ENCODE data around the gene LHX2. TPM values are rescaled to one million over a fixed set of nuclear protein-coding genes. Genes with fewer than 3 reads are reported as not detected.

The LHX2 gene
- total and polyA plus RNA-seq, 9 of the 15 experiments (the other 6 are each of a cell fraction or from before 2014, with no cell fraction given): 0.07 TPM; not detected in 8

DNA sequence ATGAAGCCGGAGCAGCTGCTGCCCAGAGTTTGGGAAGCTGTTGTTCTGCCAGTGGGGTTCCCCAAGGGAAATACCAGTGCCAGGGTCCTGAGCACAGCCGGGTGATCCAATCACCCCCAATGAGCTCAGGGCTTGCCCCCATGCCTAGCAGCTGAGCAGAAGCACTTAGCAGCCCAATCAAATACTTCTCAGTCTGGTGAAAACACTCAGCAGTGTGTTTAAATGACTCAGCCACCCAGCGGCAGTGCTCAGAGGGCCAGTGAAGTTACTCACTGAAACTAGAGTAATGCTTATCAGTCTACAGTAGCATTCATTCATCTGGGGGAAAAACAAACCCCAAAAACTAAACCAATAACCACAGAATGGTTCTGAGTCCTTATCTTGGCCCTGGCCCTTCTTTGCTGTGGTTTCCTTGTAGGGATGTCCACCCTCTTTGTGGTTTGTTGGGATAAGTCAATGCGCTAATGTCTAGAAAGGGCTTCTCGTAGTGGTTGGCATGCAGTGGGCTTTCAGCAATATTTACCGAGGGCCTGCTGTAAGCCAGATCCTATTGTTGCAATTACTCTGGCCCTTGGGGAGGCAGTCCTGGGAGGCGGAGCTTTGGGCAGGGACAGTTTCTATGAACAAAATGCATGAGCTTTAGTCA is 43.1 kb downstream of the LHX2 start (continued):
- TF ChIP-seq GATA2 (CRISPR knock-in tag; IDR thresholded peaks at IDR 0.05) (peak; percentile 68), GTF2F1 (IDR thresholded peaks at IDR 0.05; ENCODE audit: low read depth, low read length) (no peak), TAF9B (IDR thresholded peaks at IDR 0.05; ENCODE audit: partially characterized antibody) (no peak), MYBL2 (IDR thresholded peaks at IDR 0.05; ENCODE audit: low read depth) (no peak), MYBL2 (CRISPR knock-in tag; IDR thresholded peaks at IDR 0.05; ENCODE audit: borderline replicate concordance) (no peak), HNRNPH1 (optimal IDR thresholded peaks at IDR 0.05; ENCODE audit: low read depth, low read length) (no peak), L3MBTL2 (IDR thresholded peaks at IDR 0.05) (no peak), EHMT2 (IDR thresholded peaks at IDR 0.05) (0 out of 2 replicates have a peak, but pooled peaks have one; percentile 18), ATF7 (IDR thresholded peaks at IDR 0.05) (peak; percentile 30; the same call in 1 of the 2 replicates), ZNF232 (CRISPR knock-in tag; IDR thresholded peaks at IDR 0.05) (no peak), RAD51 (IDR thresholded peaks at IDR 0.05; ENCODE audit: borderline replicate concordance, low read depth) (no peak), NFIX (CRISPR knock-in tag; IDR thresholded peaks at IDR 0.05; ENCODE audit: low read depth) (no peak), STAT5A (IDR thresholded peaks at IDR 0.05; ENCODE audit: borderline replicate concordance, low read length) (peak; percentile 38; the same call in 1 of the 2 replicates), RBM22 (IDR thresholded peaks at IDR 0.05; ENCODE audit: low read depth, low read length, poor library complexity, severe bottlenecking) (no peak), SMAD4 (CRISPR knock-in tag; conservative IDR thresholded peaks at IDR 0.05) (peak; percentile 74), PURB (CRISPR knock-in tag; IDR thresholded peaks at IDR 0.05; ENCODE audit: low read depth) (no peak), ZNF586 (CRISPR knock-in tag; conservative IDR thresholded peaks at IDR 0.05) (no peak), ZNF76 (CRISPR knock-in tag; IDR thresholded peaks at IDR 0.05; ENCODE audit: borderline replicate concordance) (no peak)
- TF ChIP-seq, protein P1, sequence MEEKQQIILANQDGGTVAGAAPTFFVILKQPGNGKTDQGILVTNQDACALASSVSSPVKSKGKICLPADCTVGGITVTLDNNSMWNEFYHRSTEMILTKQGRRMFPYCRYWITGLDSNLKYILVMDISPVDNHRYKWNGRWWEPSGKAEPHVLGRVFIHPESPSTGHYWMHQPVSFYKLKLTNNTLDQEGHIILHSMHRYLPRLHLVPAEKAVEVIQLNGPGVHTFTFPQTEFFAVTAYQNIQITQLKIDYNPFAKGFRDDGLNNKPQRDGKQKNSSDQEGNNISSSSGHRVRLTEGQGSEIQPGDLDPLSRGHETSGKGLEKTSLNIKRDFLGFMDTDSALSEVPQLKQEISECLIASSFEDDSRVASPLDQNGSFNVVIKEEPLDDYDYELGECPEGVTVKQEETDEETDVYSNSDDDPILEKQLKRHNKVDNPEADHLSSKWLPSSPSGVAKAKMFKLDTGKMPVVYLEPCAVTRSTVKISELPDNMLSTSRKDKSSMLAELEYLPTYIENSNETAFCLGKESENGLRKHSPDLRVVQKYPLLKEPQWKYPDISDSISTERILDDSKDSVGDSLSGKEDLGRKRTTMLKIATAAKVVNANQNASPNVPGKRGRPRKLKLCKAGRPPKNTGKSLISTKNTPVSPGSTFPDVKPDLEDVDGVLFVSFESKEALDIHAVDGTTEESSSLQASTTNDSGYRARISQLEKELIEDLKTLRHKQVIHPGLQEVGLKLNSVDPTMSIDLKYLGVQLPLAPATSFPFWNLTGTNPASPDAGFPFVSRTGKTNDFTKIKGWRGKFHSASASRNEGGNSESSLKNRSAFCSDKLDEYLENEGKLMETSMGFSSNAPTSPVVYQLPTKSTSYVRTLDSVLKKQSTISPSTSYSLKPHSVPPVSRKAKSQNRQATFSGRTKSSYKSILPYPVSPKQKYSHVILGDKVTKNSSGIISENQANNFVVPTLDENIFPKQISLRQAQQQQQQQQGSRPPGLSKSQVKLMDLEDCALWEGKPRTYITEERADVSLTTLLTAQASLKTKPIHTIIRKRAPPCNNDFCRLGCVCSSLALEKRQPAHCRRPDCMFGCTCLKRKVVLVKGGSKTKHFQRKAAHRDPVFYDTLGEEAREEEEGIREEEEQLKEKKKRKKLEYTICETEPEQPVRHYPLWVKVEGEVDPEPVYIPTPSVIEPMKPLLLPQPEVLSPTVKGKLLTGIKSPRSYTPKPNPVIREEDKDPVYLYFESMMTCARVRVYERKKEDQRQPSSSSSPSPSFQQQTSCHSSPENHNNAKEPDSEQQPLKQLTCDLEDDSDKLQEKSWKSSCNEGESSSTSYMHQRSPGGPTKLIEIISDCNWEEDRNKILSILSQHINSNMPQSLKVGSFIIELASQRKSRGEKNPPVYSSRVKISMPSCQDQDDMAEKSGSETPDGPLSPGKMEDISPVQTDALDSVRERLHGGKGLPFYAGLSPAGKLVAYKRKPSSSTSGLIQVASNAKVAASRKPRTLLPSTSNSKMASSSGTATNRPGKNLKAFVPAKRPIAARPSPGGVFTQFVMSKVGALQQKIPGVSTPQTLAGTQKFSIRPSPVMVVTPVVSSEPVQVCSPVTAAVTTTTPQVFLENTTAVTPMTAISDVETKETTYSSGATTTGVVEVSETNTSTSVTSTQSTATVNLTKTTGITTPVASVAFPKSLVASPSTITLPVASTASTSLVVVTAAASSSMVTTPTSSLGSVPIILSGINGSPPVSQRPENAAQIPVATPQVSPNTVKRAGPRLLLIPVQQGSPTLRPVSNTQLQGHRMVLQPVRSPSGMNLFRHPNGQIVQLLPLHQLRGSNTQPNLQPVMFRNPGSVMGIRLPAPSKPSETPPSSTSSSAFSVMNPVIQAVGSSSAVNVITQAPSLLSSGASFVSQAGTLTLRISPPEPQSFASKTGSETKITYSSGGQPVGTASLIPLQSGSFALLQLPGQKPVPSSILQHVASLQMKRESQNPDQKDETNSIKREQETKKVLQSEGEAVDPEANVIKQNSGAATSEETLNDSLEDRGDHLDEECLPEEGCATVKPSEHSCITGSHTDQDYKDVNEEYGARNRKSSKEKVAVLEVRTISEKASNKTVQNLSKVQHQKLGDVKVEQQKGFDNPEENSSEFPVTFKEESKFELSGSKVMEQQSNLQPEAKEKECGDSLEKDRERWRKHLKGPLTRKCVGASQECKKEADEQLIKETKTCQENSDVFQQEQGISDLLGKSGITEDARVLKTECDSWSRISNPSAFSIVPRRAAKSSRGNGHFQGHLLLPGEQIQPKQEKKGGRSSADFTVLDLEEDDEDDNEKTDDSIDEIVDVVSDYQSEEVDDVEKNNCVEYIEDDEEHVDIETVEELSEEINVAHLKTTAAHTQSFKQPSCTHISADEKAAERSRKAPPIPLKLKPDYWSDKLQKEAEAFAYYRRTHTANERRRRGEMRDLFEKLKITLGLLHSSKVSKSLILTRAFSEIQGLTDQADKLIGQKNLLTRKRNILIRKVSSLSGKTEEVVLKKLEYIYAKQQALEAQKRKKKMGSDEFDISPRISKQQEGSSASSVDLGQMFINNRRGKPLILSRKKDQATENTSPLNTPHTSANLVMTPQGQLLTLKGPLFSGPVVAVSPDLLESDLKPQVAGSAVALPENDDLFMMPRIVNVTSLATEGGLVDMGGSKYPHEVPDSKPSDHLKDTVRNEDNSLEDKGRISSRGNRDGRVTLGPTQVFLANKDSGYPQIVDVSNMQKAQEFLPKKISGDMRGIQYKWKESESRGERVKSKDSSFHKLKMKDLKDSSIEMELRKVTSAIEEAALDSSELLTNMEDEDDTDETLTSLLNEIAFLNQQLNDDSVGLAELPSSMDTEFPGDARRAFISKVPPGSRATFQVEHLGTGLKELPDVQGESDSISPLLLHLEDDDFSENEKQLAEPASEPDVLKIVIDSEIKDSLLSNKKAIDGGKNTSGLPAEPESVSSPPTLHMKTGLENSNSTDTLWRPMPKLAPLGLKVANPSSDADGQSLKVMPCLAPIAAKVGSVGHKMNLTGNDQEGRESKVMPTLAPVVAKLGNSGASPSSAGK (IDR thresholded peaks at IDR 0.05): no peak
